Nephron progenitor cell (in vitro differentiated cells): ENCODE measurements around the gene ZBTB47.

Experiments used
- DNase-seq: peaks from one replicate; pipeline ENCODE4 v3.0.0; 2021
- H3K27ac Mint-ChIP-seq: 2 replicates; pipeline ENCODE4 v1.8.0; 2021; ENCODE audit warnings: mild to moderate bottlenecking, moderate library complexity, mixed read lengths
- H3K27me3 Mint-ChIP-seq: 2 replicates; pipeline ENCODE4 v1.8.0; 2021; ENCODE audit warnings: mild to moderate bottlenecking, low read depth, mixed read lengths; ENCODE audit not compliant: poor library complexity
- H3K36me3 Mint-ChIP-seq: 2 replicates; pipeline ENCODE4 v1.8.0; 2021; ENCODE audit warnings: low read depth, mixed read lengths
- H3K4me1 Mint-ChIP-seq: 2 replicates; pipeline ENCODE4 v1.8.0; 2021; ENCODE audit warnings: mixed read lengths
- H3K4me3 Mint-ChIP-seq: 2 replicates; pipeline ENCODE4 v1.8.0; 2021; ENCODE audit warnings: mild to moderate bottlenecking, moderate library complexity, mixed read lengths
- H3K9me3 Mint-ChIP-seq: 2 replicates; pipeline ENCODE4 v1.8.0; 2021; ENCODE audit warnings: mild to moderate bottlenecking, moderate library complexity, mixed read lengths
- TF ChIP-seq, protein P1 (sequence below): fragments of 200-600 bp; sonication (generic); IDR thresholded peaks from 2 replicates; pipeline ENCODE4 v1.5.0; 2021; ENCODE audit warnings: antibody characterized with exemption

ZBTB47 gene

DNA sequence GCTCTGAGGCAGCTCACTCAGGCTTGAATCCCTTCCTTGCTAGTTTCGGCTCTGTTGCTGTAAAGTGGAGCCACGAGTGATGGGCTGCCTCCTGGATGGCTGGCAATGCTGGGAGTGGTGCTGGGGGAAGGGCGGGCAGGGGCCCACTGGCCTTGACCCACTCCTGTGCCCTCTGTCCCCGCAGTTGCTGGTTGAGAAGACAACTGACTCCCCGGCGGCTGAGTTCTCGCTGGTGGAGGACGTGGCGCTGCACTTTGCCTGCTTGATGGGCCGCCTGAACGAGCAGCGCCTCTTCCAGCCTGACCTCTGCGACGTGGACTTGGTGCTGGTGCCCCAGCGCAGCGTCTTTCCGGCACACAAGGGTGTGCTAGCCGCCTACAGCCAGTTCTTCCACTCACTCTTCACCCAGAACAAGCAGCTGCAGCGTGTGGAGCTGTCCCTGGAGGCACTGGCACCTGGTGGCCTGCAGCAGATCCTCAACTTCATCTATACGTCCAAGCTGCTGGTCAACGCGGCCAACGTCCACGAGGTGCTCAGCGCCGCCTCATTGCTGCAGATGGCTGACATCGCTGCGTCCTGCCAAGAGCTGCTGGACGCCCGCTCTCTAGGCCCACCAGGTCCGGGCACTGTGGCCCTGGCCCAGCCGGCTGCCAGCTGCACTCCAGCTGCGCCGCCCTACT is 4.7 kb downstream of the ZBTB47 start:
- no peak for DNase-seq
- Mint-ChIP-seq H3K9me3 (no peaks in the 10 kb centered on the region), H3K36me3 (no peaks in the 10 kb centered on the region), H3K4me1 (peaks cover 2% of the 10 kb centered on the region), H3K27ac (no peak overlapping the region), H3K27me3 (peaks cover 6% of the 10 kb centered on the region), H3K4me3 (no peak overlapping the region)
- TF ChIP-seq, protein P1, sequence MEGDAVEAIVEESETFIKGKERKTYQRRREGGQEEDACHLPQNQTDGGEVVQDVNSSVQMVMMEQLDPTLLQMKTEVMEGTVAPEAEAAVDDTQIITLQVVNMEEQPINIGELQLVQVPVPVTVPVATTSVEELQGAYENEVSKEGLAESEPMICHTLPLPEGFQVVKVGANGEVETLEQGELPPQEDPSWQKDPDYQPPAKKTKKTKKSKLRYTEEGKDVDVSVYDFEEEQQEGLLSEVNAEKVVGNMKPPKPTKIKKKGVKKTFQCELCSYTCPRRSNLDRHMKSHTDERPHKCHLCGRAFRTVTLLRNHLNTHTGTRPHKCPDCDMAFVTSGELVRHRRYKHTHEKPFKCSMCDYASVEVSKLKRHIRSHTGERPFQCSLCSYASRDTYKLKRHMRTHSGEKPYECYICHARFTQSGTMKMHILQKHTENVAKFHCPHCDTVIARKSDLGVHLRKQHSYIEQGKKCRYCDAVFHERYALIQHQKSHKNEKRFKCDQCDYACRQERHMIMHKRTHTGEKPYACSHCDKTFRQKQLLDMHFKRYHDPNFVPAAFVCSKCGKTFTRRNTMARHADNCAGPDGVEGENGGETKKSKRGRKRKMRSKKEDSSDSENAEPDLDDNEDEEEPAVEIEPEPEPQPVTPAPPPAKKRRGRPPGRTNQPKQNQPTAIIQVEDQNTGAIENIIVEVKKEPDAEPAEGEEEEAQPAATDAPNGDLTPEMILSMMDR = no peak

DNA sequence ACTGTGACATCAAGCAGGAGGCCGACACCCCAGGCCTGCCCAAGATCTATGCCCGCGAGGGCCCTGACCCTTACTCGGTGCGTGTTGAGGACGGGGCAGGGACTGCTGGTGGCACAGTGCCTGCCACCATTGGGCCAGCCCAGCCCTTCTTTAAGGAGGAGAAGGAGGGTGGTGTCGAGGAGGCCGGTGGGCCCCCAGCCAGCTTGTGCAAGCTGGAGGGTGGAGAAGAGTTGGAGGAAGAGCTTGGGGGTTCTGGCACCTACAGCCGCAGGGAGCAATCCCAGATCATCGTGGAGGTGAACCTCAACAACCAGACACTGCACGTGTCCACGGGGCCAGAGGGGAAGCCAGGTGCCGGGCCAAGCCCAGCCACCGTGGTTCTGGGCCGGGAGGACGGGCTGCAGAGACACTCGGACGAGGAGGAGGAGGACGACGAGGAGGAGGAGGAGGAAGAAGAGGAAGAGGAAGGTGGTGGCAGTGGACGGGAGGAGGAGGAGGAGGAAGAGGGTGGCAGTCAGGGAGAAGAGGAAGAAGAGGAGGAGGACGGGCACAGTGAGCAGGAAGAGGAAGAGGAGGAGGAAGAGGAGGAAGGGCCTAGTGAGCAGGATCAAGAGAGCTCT is 5.4 kb downstream of the ZBTB47 start:
- TF ChIP-seq, protein P1 = no peak
- Mint-ChIP-seq H3K27ac (no peak overlapping the region), H3K27me3 (peaks cover 6% of the 10 kb centered on the region), H3K4me1 (no peaks in the 10 kb centered on the region), H3K9me3 (no peaks in the 10 kb centered on the region), H3K4me3 (no peak overlapping the region), H3K36me3 (no peaks in the 10 kb centered on the region)
- DNase-seq = no peak

DNA sequence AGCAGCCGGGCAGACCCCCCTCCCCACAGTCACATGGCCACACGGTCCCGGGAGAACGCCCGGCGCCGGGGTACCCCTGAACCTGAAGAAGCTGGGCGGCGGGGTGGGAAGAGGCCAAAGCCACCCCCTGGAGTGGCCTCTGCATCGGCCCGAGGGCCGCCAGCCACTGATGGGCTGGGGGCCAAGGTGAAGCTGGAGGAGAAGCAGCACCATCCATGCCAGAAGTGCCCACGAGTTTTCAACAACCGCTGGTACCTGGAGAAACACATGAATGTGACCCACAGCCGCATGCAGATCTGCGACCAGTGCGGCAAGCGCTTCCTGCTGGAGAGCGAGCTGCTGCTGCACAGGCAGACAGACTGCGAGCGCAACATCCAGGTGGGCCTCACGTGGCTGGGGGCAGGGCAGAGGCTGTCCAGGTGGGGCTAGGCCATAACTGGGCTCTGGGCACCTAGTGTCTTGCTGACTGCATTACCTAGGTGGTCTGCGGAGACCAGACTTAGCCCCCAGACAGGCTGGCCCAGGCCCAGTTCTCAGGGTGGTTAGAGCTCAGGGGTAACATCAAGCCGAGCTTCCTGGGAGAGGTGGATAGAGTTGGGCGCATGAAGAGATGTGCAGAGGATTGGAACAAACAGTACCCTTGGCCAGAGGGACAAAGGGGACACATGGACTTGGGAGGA is 6.1 kb downstream of the ZBTB47 start:
- H3K36me3 Mint-ChIP-seq = no peaks in the 10 kb centered on the region
- peaks cover 6% of the 10 kb centered on the region for H3K27me3 Mint-ChIP-seq
- DNase-seq = no peak
- no peaks in the 10 kb centered on the region for H3K9me3 Mint-ChIP-seq
- TF ChIP-seq, protein P1 = no peak
- H3K4me3 Mint-ChIP-seq = no peak overlapping the region
- H3K27ac Mint-ChIP-seq = no peak overlapping the region
- H3K4me1 Mint-ChIP-seq = no peaks in the 10 kb centered on the region

DNA sequence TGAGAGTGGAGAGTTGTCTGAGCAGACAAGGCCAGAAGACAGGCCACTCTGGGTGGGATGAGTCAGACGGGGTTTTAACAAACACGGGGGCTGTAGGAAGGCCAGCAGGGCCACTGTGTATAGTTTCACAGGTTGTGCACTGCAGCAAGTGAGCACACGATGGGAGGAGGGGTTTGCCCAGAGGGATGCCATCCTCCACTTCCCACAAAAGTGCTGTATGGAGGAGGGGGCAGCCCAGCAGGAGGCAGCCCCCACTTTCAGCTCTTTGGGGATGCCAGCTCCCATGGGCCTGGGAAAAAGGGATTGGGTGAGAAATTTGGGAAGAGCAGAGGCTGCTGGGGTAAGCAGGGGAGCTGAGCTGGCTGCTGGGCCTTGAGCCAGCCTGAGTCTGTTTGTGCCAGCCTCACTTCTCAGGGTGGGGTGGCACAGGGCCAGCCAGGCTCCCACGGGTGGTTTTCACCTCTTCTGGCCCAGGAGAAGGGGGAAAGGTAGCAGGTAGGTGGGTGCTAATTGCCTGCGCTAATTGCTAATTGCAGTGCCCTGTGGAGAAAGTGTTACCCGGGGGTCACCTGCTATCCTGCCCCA is 6.7 kb downstream of the ZBTB47 start:
- Mint-ChIP-seq H3K36me3 (no peaks in the 10 kb centered on the region), H3K27me3 (peaks cover 6% of the 10 kb centered on the region), H3K4me1 (no peaks in the 10 kb centered on the region), H3K4me3 (no peak overlapping the region), H3K9me3 (no peaks in the 10 kb centered on the region), H3K27ac (no peak overlapping the region)
- TF ChIP-seq, protein P1 = no peak
- DNase-seq = no peak

DNA sequence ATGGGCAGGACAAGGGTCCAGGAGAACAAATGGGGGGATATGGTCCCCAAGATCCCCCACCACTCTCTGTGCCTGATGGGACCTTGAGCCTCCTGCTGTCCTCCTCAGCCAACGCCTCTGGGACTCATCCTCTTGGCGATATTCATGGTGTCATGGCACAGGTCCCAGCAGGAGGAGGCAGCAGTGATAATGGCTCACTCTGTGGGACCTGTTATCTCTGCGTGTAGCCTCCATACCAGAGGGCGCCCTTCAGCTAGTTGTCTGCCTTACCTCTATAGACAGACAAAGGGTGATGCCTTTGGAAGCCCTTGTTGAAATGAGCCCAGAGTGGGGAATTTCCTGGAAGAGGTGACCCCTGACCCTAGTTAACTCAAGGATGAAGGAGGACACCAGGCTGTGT is 7.4 kb downstream of the ZBTB47 start:
- Mint-ChIP-seq H3K4me3 (no peak overlapping the region), H3K36me3 (no peaks in the 10 kb centered on the region), H3K27ac (no peak overlapping the region), H3K27me3 (peaks cover 6% of the 10 kb centered on the region), H3K9me3 (no peaks in the 10 kb centered on the region), H3K4me1 (no peaks in the 10 kb centered on the region)
- TF ChIP-seq, protein P1 = no peak
- DNase-seq = no peak
